ENCODE measurements around the gene RSPRY1.
"Not testable (repeated sequence)": the region's sequence is repeated elsewhere in the genome, so short reads cannot be mapped to it uniquely, and the experiment has no call there.

Gene RSPRY1

DNA sequence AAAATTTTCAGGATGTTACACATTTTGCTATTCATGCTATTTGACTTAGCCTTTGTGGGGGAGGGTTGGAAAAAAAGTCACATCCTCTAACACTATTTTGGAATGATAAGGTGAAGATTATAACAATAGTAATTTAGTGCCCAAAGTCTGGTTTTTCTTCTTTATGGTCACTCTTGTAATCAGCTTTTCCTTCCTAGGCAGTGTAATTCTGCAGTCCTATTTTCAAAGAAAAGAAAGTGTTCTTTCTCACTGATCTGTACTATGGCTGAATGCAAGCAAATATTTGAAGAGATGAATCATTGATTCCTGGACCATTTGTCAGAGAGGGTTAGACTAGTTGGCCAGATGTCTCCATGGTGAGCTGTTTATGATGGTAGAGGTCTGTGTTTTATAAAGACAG, 8.4 kb downstream of the RSPRY1 start:
- no peak overlapping the region for H3K27ac ChIP-seq (ENCODE audit: insufficient read depth, low read length, poor library complexity, severe bottlenecking)
- no peak for DNase-seq
- H3K27me3 ChIP-seq (replicated peaks; ENCODE audit: control insufficient read depth, insufficient read depth, low read length, poor library complexity, severe bottlenecking) = no peaks in the 10 kb centered on the region
- H3K36me3 ChIP-seq (ENCODE audit: control insufficient read depth, insufficient read depth, low read length) = no peaks in the 10 kb centered on the region
- no peak overlapping the region for H3K4me3 ChIP-seq (ENCODE audit: insufficient read depth, low read depth, low read length, poor library complexity, severe bottlenecking)
- no peaks in the 10 kb centered on the region for H3K9me3 ChIP-seq (ENCODE audit: control insufficient read depth, low read length)
- no peaks in the 10 kb centered on the region for H3K4me1 ChIP-seq (ENCODE audit: control insufficient read depth, insufficient read depth, low read length, poor library complexity, severe bottlenecking)

GRCh38 chr16:57196286-57196685, 10.2 kb downstream of the RSPRY1 start:
- no peak overlapping the region for H3K27ac ChIP-seq (ENCODE audit: insufficient read depth, low read length, poor library complexity, severe bottlenecking)
- H3K27me3 ChIP-seq (replicated peaks; ENCODE audit: control insufficient read depth, insufficient read depth, low read length, poor library complexity, severe bottlenecking) = no peaks in the 10 kb centered on the region
- no peak overlapping the region for H3K4me3 ChIP-seq (ENCODE audit: insufficient read depth, low read depth, low read length, poor library complexity, severe bottlenecking)
- DNase-seq = no peak
- no peaks in the 10 kb centered on the region for H3K9me3 ChIP-seq (ENCODE audit: control insufficient read depth, low read length)
- H3K4me1 ChIP-seq (ENCODE audit: control insufficient read depth, insufficient read depth, low read length, poor library complexity, severe bottlenecking) = no peaks in the 10 kb centered on the region
- no peaks in the 10 kb centered on the region for H3K36me3 ChIP-seq (ENCODE audit: control insufficient read depth, insufficient read depth, low read length)

- Histone ChIP-seq H3K4me1 (ENCODE audit: control insufficient read depth, insufficient read depth, low read length, poor library complexity, severe bottlenecking) (no peaks in the 10 kb centered on the region), H3K9me3 (ENCODE audit: control insufficient read depth, low read length) (no peaks in the 10 kb centered on the region), H3K27ac (ENCODE audit: insufficient read depth, low read length, poor library complexity, severe bottlenecking) (no peak overlapping the region), H3K27me3 (replicated peaks; ENCODE audit: control insufficient read depth, insufficient read depth, low read length, poor library complexity, severe bottlenecking) (no peaks in the 10 kb centered on the region), H3K4me3 (ENCODE audit: insufficient read depth, low read depth, low read length, poor library complexity, severe bottlenecking) (no peak overlapping the region), H3K36me3 (ENCODE audit: control insufficient read depth, insufficient read depth, low read length) (no peaks in the 10 kb centered on the region)
- DNase-seq = no peak
Observed at GRCh38 chr16:57196753-57197152, 10.6 kb downstream of the RSPRY1 start.

DNA sequence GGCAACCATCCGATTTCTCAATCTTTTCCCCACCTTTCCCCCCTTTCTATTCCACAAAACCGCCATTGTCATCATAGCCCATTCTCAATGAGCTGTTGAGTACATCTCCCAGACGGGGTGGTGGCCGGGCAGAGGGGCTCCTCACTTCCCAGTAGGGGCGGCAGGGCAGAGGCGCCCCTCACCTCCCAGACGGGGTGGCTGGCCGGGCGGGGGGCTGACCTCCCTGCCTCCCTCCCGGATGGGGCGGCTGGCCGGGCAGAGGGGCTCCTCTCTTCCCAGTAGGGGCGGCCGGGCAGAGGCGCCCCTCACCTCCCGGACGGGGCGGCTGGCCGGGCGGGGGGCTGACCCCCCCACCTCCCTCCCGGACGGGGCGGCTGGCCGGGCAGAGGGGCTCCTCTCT, 14.2 kb downstream of the RSPRY1 start:
- H3K9me3 ChIP-seq (ENCODE audit: control insufficient read depth, low read length); H3K4me1 ChIP-seq (ENCODE audit: control insufficient read depth, insufficient read depth, low read length, poor library complexity, severe bottlenecking); H3K4me3 ChIP-seq (ENCODE audit: insufficient read depth, low read depth, low read length, poor library complexity, severe bottlenecking); H3K27me3 ChIP-seq (replicated peaks; ENCODE audit: control insufficient read depth, insufficient read depth, low read length, poor library complexity, severe bottlenecking); DNase-seq; H3K27ac ChIP-seq (ENCODE audit: insufficient read depth, low read length, poor library complexity, severe bottlenecking): not testable (repeated sequence)
- H3K36me3 ChIP-seq (ENCODE audit: control insufficient read depth, insufficient read depth, low read length) = peaks cover 11% of the 10 kb centered on the region

DNA sequence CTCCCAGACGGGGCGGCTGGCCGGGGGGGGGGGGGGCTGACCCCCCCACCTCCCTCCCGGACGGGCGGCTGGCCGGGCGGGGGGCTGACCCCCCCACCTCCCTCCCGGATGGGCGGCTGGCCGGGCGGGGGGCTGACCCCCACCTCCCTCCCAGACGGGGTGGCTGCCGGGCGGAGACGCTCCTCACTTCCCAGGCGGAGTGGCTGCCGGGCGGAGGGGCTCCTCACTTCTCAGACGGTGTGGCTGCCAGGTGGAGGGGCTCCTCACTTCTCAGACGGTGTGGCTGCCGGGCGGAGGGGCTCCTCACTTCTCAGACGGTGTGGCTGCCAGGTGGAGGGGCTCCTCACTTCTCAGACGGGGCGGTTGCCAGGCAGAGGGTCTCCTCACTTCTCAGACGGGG, 14.8 kb downstream of the RSPRY1 start:
- H3K27ac ChIP-seq (ENCODE audit: insufficient read depth, low read length, poor library complexity, severe bottlenecking); H3K27me3 ChIP-seq (replicated peaks; ENCODE audit: control insufficient read depth, insufficient read depth, low read length, poor library complexity, severe bottlenecking); DNase-seq; H3K4me1 ChIP-seq (ENCODE audit: control insufficient read depth, insufficient read depth, low read length, poor library complexity, severe bottlenecking); H3K4me3 ChIP-seq (ENCODE audit: insufficient read depth, low read depth, low read length, poor library complexity, severe bottlenecking); H3K9me3 ChIP-seq (ENCODE audit: control insufficient read depth, low read length): not testable (repeated sequence)
- H3K36me3 ChIP-seq (ENCODE audit: control insufficient read depth, insufficient read depth, low read length) = peaks cover 17% of the 10 kb centered on the region

DNA sequence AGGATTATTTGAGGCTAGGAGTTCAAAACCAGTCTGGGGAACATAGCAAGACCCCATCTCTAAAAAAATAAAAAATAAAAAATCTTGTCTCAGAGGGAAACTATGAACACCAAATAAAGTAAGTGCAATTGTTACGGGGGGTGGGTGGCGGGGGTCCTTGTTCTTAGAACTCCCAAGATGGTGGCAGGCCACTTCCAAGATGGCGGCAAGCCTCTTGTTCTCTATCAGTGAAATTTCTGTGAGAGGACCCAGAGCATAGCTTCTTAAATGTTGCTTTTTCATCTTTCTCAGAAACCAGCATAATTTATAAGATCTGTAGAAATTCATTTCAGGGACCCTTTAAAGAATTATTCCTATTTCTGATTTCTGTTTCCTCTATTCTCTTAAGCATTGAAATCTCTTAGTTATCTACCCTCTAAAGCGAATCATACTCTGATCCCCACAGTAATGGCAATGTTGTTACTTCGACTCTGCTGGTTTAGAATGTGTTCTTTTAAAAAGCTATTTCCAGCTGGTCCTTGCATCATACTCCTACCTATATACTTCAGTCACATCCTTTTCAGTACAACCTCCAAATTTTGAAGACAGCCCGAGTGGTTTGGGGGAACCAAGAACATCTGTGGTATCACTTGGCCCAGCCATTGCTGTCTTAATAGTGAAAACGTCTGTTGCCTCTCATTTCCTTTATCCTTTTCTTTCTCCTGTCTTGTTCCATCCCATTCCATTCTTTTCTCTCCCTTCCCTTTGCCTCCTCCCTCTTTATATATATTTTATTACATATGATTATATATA, 16.2 kb downstream of the RSPRY1 start:
- Histone ChIP-seq H3K4me3 (ENCODE audit: insufficient read depth, low read depth, low read length, poor library complexity, severe bottlenecking) (no peak overlapping the region), H3K36me3 (ENCODE audit: control insufficient read depth, insufficient read depth, low read length) (peaks cover 27% of the 10 kb centered on the region), H3K9me3 (ENCODE audit: control insufficient read depth, low read length) (no peaks in the 10 kb centered on the region), H3K27me3 (replicated peaks; ENCODE audit: control insufficient read depth, insufficient read depth, low read length, poor library complexity, severe bottlenecking) (no peaks in the 10 kb centered on the region), H3K4me1 (ENCODE audit: control insufficient read depth, insufficient read depth, low read length, poor library complexity, severe bottlenecking) (no peaks in the 10 kb centered on the region), H3K27ac (ENCODE audit: insufficient read depth, low read length, poor library complexity, severe bottlenecking) (no peak overlapping the region)
- DNase-seq = no peak

DNA sequence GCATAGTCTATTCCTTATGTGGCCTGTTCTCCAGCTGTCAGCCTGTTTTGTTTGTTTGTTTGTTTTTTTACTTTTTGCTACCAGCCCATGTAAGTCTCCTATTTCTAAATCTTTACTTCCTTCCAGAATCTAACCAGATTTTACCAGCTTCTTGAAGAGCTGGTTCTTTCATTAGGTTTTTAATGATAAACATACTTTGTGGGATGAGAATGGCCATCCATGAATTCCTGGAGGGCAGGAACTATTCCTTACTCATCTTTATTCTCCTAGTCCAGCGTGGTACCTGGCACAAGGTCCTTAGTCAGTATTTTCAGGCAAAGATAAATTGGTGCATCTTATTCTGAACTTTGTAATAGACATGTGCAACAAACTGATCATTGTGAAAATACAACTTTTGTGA, 17.3 kb downstream of the RSPRY1 start:
- Histone ChIP-seq H3K36me3 (ENCODE audit: control insufficient read depth, insufficient read depth, low read length) (peaks cover 34% of the 10 kb centered on the region), H3K4me3 (ENCODE audit: insufficient read depth, low read depth, low read length, poor library complexity, severe bottlenecking) (no peak overlapping the region), H3K27me3 (replicated peaks; ENCODE audit: control insufficient read depth, insufficient read depth, low read length, poor library complexity, severe bottlenecking) (no peaks in the 10 kb centered on the region), H3K27ac (ENCODE audit: insufficient read depth, low read length, poor library complexity, severe bottlenecking) (no peak overlapping the region), H3K9me3 (ENCODE audit: control insufficient read depth, low read length) (no peaks in the 10 kb centered on the region), H3K4me1 (ENCODE audit: control insufficient read depth, insufficient read depth, low read length, poor library complexity, severe bottlenecking) (no peaks in the 10 kb centered on the region)
- DNase-seq = no peak

GRCh38 chr16:57204675-57205074, 18.5 kb downstream of the RSPRY1 start:
- no peak overlapping the region for H3K27ac ChIP-seq (ENCODE audit: insufficient read depth, low read length, poor library complexity, severe bottlenecking)
- no peaks in the 10 kb centered on the region for H3K4me1 ChIP-seq (ENCODE audit: control insufficient read depth, insufficient read depth, low read length, poor library complexity, severe bottlenecking)
- H3K4me3 ChIP-seq (ENCODE audit: insufficient read depth, low read depth, low read length, poor library complexity, severe bottlenecking) = no peak overlapping the region
- peaks cover 40% of the 10 kb centered on the region for H3K36me3 ChIP-seq (ENCODE audit: control insufficient read depth, insufficient read depth, low read length)
- DNase-seq = no peak
- no peaks in the 10 kb centered on the region for H3K9me3 ChIP-seq (ENCODE audit: control insufficient read depth, low read length)
- H3K27me3 ChIP-seq (replicated peaks; ENCODE audit: control insufficient read depth, insufficient read depth, low read length, poor library complexity, severe bottlenecking) = no peaks in the 10 kb centered on the region

DNA sequence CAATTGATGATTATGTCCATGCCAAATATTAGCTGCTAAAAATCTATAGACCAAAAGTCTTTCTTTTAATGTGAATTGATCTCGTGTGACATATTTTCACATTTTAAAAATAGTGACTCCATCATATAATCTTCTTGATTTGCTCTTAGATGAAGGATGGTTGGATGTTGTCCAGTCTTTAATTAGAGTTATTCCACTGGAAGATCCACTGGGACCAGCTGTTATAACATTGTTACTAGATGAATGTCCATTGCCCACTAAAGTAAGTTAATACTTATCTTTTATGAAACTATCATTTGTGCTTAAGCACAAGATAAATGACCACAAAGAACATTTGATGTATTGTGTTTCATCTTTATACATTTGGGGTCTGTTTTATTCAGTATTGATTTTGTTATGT, 22.8 kb downstream of the RSPRY1 start:
- H3K9me3 ChIP-seq (ENCODE audit: control insufficient read depth, low read length) = no peaks in the 10 kb centered on the region
- peaks cover 57% of the 10 kb centered on the region for H3K36me3 ChIP-seq (ENCODE audit: control insufficient read depth, insufficient read depth, low read length)
- DNase-seq = no peak
- no peaks in the 10 kb centered on the region for H3K4me1 ChIP-seq (ENCODE audit: control insufficient read depth, insufficient read depth, low read length, poor library complexity, severe bottlenecking)
- no peak overlapping the region for H3K27ac ChIP-seq (ENCODE audit: insufficient read depth, low read length, poor library complexity, severe bottlenecking)
- H3K27me3 ChIP-seq (replicated peaks; ENCODE audit: control insufficient read depth, insufficient read depth, low read length, poor library complexity, severe bottlenecking) = no peaks in the 10 kb centered on the region
- no peak overlapping the region for H3K4me3 ChIP-seq (ENCODE audit: insufficient read depth, low read depth, low read length, poor library complexity, severe bottlenecking)

- no peak overlapping the region for H3K27ac ChIP-seq (ENCODE audit: insufficient read depth, low read length, poor library complexity, severe bottlenecking)
- H3K4me1 ChIP-seq (ENCODE audit: control insufficient read depth, insufficient read depth, low read length, poor library complexity, severe bottlenecking) = no peaks in the 10 kb centered on the region
- H3K27me3 ChIP-seq (replicated peaks; ENCODE audit: control insufficient read depth, insufficient read depth, low read length, poor library complexity, severe bottlenecking) = no peaks in the 10 kb centered on the region
- H3K9me3 ChIP-seq (ENCODE audit: control insufficient read depth, low read length) = no peaks in the 10 kb centered on the region
- DNase-seq = no peak
- no peak overlapping the region for H3K4me3 ChIP-seq (ENCODE audit: insufficient read depth, low read depth, low read length, poor library complexity, severe bottlenecking)
- H3K36me3 ChIP-seq (ENCODE audit: control insufficient read depth, insufficient read depth, low read length) = peaks cover 59% of the 10 kb centered on the region
Observed at GRCh38 chr16:57209780-57210179, 23.7 kb downstream of the RSPRY1 start.
